Measurements from ENCODE around the gene TPO.

The TPO gene

DNA sequence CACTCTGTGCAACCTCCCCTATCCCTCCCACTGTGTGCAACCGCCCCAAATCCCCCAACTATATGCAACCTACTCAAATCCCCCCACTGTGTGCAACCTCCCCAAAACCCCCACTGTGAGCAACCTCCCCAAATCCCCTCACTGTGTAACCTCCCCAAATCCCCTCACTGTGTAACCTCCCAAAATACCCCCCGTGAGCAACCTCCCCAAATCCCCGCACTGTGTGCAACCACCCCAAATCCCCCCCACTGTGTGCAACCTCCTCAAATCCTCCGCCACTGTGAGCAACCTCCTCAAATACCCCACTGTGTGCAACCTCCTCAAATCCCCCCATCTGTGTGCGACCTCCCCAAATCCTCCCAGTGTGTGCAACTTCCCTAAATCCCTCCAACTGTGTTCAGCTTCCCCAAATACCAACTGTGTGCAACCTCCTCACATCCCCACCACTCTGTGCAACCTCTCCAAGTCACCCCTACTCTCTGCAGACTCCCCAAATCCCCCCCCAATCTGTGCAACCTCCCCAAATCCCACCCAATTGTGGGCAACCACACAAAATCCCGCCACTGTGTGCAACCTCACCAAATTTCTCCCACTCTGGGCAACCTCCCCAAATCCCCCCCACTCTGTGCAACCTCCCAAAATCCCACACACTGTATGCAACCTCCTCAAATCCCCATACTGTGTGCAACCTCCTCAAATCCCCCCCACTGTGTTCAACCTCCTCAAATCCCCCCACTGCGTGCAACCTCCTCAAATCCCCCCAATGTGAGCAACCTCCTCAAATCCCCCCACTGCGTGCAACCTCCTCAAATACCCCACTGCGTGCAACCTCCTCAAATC lies 114.1 kb downstream of the TPO start:
- no peak for DNase-seq (ENCODE audit: low read depth)

DNA sequence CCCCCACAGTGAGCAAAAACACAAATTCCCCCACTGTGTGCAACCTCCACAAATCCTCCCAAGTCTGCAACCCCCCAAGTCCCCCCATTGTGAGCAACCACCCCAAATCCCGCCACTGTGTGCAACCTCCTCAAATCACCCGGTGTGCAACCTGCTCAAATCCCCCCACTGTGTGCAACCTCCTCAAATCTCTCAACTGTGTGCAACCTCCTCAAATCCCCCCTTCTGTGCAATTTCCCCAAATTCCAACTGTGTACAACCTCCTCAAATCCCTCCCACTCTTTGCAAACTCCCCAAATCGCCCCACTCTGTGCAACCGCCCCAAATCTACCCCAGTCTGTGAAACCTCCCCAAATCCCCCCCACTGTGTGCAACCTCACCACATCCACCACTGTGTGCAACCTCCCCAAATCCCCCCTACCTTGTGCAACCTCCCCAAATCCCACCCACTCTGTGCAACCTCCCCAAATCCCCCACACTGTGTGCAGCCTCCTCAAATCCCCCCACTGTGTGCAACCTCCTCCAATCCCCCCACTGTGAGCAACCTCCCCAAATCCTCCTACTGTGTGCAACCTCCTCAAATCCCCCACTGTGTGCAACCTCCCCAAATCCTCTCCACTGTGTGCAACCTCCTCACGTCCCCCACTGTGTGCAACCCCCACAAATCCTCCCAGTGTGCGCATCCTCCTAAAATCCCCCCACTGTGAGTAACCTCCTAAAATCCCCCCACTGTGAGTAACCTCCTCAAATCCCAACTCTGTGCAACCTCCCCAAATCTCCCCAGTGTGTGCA lies 115.2 kb downstream of the TPO start:
- no peak for DNase-seq (ENCODE audit: low read depth)

DNA sequence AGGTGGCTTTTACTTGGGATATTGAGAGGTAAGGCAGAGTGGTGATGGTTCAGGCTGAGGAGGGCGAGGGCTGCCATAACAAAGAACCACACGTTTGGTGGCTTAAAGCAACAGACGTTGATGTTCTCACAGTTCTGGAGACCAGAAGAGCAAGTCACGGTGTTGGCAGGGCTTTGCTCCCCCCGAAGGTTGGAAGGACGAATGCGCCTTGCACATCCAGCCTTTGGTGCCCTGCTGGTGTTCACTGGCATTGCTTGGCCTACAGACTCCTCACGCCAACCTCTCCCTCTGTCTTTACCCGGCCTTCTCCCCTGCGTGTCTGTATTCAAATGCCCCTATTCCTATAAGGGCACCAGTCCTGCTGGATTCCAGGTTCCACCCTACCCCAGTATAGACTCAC lies 125.4 kb downstream of the TPO start:
- peak; percentile 20 for DNase-seq (ENCODE audit: low read depth)

DNA sequence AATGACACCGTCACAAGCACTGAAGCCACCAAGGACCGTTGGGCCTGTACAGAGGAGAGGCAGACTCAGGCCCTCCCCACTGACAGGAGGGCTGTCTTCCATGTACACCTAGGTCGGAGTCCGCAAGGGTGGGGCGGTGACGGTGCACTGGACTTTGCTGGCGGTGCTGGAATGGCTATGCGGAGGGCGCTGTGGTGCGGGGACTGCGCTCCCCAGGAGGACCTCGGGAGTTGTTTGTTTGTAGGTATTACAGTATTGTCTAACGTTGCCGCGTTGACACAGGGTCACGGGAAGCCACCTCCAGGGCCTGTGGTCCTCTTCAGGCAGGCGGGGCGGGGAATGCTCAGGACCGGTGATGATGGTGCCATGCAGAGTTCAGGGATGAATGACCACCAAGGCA lies 126.2 kb downstream of the TPO start:
- no peak for DNase-seq (ENCODE audit: low read depth)

DNA sequence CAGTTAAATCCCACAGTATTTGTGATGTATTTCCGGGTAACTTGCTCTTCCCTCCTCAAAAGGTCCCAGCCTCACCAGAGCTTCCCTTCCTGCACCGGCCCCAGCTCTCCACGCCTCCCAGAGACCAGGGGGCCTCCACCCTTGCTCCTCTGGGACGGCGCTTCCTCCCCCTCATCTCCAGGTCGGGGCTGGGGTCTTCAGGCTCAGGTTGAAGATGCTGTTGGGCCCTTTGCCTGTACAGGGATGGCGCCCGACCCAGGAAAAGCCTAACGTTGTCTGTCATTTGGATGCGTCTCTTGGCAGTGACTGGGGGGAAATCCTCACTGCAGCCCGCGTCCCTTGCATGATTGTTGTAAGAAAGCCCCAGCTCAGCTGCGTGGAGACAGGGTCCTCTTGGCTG lies 126.7 kb downstream of the TPO start:
- no peak for DNase-seq (ENCODE audit: low read depth)

DNA sequence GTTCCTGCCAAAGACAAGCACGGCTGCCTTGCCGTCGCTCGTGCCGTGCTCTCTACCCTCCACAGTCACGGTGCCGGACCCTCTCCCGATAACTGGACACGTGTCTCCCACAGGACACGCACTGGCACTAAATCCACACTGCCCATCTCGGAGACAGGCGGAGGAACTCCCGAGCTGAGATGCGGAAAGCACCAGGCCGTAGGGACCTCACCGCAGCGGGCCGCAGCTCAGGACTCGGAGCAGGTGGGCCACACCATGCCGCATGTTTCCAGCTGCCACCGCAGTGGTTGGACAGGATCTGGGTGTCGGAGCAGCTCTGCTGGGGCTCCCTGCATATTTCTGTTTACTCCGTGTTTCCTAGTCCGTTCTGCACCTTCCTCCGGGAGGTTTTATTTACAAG lies 127.2 kb downstream of the TPO start:
- no peak for DNase-seq (ENCODE audit: low read depth)

DNA sequence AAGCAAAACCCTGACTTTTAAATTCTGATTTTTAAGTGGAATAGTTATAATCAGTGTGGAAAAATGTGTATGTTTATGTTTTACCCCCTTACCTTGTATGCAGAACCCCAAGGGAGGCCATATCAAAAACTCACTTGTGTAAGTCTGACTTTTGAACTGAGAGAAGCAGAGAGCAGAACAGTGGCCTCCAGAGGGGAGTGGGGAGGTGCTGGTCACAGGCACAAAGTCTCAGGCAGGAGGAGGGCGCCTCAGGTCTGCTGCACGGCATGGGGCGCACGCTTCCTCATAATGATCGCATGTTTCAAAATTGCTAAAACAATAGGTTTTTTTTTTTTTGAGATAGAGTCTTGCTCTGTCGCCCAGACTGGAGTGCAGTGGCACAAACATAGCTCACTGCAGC lies 127.8 kb downstream of the TPO start:
- no peak for DNase-seq (ENCODE audit: low read depth)

DNA sequence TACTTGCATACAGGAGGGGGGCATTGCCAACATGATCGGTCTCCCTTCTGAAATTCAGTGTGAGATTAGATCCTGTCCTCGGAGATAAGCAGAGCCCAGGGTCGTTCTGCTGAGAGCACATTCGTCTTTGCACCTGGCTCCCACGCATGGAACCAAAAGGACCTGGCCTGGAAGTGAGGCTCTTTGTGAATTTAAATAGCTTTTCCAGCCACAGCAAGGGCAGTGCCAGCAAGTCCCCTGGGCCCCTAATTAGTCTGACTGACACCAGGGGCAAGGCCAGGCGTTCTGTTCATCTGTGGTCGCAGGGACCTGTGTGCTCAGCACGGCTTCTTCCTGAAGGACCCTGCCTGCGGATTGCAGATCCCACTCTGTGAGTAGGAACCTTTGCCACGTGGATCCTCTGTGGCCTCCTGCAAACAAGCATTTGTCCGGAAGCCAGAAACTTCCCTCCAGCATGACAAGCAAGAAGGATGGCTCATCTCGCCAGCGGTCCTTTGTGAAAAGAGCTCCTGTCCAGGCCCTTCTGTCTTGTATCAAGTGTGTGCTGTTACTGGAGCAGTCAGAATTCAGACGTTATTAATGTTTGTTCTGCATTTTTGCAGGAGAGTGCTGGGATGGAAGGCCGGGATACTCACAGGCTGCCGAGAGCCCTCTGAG lies 128.7 kb downstream of the TPO start:
- no peak for DNase-seq (ENCODE audit: low read depth)

DNA sequence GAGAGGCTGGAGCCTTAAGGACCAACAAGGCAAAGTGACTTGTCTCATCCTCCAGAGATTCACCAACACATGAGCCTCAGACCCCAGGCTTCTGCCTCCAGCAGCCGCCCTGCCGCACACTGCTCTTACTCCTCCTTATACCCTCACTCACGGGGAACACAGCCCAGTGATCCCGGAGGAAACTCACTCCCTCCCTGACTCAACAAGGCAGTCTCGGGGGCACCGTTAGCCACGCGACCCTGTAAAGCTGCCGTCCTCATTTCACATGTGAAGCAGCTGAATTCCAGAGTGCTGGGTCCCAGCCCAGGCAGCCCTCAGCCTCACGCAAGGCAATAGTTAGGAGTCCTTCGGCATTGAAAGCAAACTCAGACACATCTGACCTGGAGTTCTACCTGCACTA lies 129.7 kb downstream of the TPO start:
- DNase-seq (ENCODE audit: low read depth), result no peak

DNA sequence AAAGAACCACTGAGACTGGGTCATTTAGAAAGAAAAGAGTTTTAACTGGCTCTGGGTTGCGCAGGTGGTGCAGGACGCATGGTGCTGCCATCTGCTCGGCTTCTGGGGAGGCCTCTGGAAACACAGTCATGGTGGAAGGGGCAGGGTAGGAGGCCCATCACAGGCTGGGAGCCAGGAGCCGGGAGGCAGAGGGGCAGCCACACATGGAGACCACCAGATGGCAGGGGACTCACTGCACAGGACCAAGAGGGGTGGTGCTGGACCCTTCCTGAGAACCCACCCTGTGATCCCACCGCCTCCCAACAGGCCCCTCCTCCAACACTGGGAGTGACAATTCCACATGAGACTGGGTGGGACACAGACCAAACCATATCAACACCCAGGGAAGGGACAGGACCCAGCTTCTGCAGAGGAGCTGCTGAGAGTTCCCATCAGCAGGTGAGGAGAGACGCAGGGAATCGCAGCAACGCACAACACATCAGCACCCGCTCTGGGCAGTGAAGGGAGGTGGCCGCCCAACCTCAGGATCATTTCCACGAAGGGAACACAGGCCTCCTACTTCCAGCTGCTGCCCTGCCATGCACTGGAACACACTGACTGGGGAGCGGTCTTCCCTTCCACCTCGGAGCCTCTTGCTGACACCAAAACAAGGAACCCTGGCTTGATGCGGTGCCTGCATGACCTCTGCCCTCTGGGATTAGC lies 130.7 kb downstream of the TPO start:
- DNase-seq (ENCODE audit: low read depth), result no peak

DNA sequence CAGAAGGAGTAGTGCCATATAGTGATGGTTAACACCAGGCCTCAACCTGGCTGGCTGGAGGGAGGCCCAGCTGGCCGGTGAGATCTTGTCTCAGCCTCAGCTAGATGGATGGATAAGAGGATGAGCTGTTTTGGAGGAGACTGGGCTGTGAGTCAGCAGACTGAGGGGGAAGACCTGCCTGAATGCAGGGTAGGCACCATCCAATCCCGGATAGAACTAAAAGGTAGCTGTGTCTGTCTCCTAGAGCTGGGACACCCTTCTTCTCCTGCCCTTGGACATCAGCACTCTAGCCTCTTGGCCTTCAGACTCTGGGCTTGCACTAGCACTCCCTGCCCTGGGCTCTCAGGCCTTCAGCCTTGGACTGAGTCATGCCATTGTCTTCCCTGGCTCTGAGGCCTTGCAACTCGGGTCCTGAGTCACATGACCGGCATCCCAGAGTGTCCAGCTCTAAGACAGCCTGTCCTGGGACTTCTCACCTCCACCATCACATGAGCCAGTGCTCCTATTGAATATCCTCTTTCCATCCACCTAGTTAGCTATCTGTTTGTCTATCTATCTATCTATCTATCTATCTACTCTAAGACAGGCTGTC lies 131.3 kb downstream of the TPO start:
- DNase-seq (ENCODE audit: low read depth), result peak; percentile 21

DNA sequence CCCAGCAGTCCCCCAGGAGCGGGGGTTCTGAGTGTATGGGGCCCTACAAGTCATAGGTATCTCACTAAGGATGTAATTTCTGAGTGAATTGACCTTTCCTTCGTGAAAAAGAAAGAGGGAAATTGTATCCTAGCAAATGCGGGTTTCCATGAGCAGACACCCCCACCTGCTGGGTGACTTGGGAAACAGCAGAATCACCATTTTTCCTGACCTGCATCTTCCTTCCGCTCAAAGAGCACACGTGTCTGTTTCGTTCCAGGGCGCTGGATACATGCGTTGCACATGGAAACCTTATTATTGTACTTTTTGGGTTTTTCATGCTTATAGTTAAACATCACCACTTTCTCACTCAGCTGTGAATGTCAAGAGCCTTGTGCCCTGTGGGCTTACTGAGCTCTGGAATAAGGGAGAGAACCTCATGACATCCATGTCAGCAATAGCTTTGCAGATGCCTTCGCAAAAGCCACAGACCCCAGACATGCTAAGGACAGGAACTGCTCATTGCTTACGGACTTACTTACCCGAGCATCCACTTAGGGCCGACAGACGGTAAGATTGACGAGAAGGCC lies 132.8 kb downstream of the TPO start:
- DNase-seq (ENCODE audit: low read depth), result peak; percentile 25

DNA sequence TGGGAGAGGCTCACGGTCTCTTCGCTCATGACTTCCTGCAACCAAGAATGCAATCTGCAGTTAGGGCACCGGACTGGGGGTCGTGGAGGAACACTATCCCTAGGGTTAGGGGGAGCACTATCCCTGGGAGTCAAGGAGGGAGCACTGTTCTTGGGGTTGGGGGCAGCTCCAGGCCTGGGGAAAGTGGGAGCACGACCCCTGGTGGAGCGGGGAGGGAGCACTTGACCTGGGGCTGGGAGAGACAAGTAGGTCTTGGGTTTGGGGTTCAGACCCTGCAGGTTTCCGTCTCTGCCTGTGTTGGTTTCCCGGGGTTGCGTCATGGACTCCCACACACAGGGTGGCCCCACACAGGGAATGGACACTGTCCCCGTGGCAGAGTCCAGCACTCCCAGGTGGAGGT lies 133.6 kb downstream of the TPO start:
- no peak for DNase-seq (ENCODE audit: low read depth)

DNA sequence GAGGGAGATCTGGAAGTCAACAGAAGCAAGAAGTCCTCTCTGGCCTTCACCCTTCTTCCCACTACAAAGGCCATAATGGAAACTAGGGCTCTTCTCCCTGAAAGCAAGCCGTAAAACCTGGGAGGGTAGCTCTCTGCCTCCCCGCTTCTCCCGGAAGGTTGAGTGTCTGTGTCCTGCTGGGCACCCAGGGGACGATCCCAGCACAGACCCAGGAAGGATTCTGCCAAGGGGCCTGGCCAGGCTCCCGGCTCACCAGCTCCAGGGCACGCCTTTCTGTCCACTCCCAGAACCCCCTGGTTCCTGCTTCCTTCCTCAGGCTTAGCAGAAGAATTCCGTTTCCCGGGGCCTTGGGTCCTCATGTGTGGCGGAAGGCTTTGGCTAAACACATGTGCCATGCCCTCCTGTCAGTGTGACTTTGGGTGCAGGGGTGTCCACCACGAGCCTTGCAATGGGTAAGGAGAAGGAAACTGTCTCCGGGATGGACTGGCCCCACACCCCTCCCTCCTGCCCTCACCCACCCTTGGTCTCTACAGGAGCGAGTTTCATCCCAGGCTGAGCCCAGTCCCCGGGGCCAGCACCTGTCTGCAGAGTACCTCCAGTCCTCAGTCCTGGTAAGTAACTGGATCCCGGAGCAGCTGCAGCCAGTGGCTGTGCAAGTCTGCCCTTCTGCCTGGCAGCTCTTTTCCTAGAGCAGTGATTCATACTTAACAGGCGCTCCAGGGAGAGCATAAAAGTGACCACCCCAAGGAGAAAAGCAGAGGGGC lies 135.8 kb downstream of the TPO start:
- DNase-seq (ENCODE audit: low read depth), result no peak

DNA sequence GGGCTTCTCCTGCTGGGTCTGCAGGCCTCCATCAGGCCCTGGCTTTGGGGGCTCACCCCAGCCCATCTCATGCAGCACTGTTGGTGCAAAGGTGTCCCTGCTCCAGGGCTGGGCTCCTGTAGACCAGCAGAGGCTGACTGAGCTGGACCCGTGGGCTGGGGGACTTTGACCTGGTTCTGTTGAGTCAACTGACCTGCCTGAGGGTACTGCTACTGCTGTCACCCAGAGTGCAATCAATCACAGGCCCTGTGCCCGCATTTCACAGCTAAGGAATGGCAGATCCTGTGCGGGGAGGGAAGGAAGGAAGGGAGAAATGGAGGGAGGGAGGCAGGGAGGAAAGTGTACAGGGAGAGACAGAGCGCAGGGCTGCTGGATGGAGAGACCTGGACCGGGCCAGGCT lies 136.8 kb downstream of the TPO start:
- no peak for DNase-seq (ENCODE audit: low read depth)

DNA sequence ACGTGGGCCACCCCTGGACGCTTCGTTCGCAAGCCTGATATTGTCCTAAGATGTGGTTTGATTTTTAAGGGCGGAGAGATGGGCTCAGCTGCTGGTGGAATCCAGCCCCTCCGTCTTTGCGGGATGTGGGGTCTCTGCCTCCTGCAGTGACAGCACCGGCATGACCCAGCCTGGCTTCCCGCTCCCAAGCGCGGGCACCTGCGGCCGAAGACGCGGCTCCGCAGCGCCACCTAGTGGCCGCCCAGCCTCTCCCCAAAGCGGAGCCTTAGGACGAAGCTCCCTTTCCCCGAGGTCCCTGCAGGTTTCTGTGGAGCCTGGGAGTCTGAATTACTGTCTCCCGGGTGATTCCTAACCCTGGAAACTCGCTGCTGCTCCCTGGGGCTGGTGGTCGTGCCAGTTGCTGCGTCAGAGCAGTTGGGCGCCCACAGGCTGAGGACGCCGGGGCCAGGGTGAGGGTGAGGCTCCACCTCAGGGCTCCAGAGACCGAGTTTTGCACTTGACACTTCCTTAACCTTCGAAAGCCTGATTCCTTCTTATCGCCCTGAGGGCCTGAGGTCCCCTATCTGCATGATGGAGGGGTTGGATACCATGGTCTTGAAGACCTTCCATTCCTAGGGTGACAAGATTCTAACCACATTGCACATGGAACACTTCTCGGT lies 137.5 kb downstream of the TPO start:
- DNase-seq (ENCODE audit: low read depth), result no peak

DNA sequence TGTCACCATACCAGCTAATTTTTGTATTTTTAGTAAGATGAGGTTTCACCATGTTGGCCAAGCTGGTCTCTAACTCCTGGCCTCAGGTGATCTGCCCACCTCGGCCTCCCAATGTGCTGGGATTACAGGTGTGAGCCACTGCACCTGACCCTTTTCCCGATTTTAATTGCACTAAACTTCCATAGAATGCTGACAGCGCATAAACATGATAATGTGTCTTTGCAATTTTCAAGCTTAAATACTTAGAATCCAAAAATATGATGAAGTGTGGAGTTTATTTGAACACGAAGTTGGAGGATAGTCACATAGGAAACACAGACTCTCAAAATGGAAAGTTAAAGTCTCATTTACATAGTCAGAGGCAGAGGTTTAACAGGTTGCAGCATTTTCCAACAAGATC lies 138.6 kb downstream of the TPO start:
- DNase-seq (ENCODE audit: low read depth), result no peak

DNA sequence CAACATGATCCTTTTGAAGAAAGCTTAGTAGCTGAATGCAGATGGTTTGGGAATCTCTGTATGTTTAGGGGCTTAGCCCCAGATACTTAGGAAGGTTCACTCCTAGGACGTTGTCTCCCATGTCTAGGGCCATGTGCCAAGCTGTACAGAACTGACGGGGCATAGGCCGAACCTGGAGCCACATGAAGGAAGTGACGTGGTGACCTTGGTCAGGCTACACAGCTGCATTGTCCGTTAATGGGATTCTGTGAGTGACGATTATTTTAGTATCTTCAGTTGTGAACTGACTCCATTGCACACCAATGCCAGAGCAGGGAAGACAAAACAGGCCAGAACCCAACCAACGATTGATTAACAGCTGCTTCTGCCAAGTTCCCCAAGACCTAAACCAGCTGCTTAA lies 139.3 kb downstream of the TPO start:
- DNase-seq (ENCODE audit: low read depth), result no peak

DNA sequence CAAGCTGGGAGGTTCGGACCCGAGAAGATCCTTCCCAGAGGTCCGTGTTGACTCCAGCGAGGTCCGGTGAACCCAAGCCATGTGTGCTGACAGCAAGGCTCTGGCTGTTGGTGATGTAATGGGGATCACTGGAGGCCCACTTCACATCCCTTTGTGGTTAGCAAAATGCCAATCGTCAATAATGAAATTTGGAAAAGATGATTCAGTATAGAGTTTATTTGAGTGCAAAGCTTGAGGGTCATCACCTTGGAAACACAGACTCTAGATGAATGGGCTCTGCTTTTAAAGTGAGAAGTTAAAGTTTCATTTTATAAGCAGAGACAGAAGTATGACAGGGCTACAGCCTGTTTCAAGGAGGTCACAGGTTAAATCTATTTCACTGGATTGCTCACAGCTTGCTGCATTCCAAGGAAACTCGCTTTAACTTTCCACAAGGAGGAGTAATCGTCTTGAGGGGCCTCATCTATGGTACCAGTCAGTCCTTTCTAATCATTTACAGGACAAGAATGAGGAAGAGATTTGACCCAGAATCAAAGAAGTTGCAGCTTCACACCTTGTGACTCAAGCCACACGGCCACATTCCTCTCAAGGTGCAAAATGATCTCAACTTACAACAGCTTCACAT lies 140.5 kb downstream of the TPO start:
- peak; percentile 90 for DNase-seq (ENCODE audit: low read depth)

DNA sequence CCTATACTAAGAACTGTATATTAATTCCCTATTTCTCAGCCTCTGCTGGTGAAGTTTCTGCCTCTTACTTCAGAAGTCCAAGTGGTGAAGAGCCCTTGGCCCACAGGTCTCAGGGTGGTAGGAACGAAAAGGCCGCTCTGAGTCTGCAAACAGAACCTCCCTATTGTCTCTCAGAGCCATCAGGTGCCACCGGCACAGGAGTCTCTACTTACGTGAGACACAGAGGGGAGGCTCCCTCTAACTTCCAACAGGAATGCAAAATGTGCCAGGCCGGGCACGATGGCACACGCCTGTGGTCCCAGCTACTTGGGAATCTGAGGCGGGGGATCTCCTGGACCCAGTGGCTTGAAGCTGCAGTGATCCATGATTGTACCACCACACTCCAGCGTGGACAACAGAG lies 143.0 kb downstream of the TPO start:
- no peak for DNase-seq (ENCODE audit: low read depth)
